H1 (cell line): Measurements from ENCODE around the gene DCLRE1A.

ENCODE experiments used
- CBX5 ChIP-seq: fragments of 300-800, 300-1000 bp; sonication (generic); IDR thresholded peaks from 2 replicates; pipeline ENCODE4 v1.7.1; 2016; ENCODE audit warnings: antibody characterized with exemption, low read length, low read depth
- CREB1 ChIP-seq: IDR thresholded peaks from 2 replicates; pipeline ENCODE4 v1.6.1; 2012; ENCODE audit warnings: inconsistent platforms
- EGR1 ChIP-seq: IDR thresholded peaks from 2 replicates; pipeline ENCODE4 v1.6.1; 2011; ENCODE audit warnings: low read depth, low read length, borderline replicate concordance
- EZH2 ChIP-seq: fragments of 200-600 bp; sonication (generic); IDR thresholded peaks from 2 replicates; pipeline ENCODE4 v1.7.1; 2012; ENCODE audit warnings: low read depth, mild to moderate bottlenecking, moderate library complexity, low read length, inconsistent platforms; ENCODE audit not compliant: severe bottlenecking
- MAFK ChIP-seq: IDR thresholded peaks from 2 replicates; pipeline ENCODE4 v1.6.1; 2012; ENCODE audit warnings: low read depth, mild to moderate bottlenecking, improper control_type of control experiment, low read length
- POLR2A ChIP-seq, 2 experiments: IDR thresholded peaks; 1 replicate in 1 of 2; 2 replicates in 1 of 2; pipeline ENCODE4 v1.6.1; 2011; ENCODE audit warnings: low read depth in 2 of 2, low read length in 2 of 2, mild to moderate bottlenecking in 2 of 2; ENCODE audit errors: control extremely low read depth in 1 of 2
- ZNF274 ChIP-seq: IDR thresholded peaks from 2 replicates; pipeline ENCODE4 v1.7.0; 2012; ENCODE audit warnings: low read length, borderline replicate concordance; ENCODE audit errors: extremely low read depth
- TF ChIP-seq, protein P1 (sequence below), 3 experiments: IDR thresholded peaks; 1 replicate in 2 of 3; 2 replicates in 1 of 3; pipeline versions ENCODE4 v1.5.1 to v1.6.1; 2011; ENCODE audit warnings: low read length in 3 of 3, mild to moderate bottlenecking in 3 of 3, inconsistent platforms in 2 of 3, low read depth in 1 of 3, moderate library complexity in 1 of 3; ENCODE audit not compliant: insufficient read depth in 1 of 3; ENCODE audit errors: control extremely low read depth in 1 of 3

DNA sequence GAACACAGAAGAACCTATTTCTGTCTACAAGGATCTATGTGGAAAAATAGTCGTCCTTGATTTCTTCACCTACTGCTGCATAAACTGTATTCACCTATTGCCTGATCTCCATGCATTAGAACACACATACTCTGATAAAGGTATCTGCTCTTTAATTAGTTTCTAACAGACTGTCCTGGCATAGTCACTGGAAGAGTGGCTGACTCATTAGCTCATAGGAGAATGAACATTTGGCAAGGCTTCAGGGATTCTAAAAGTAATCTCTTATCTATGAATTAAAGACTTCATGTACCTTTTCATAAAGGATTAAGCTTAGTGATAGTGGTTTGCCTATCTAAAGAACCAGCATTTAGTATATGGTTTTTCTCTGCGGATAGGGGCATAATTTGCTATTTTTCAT is 4.7 kb upstream of the DCLRE1A start:
- TF ChIP-seq, protein P1, sequence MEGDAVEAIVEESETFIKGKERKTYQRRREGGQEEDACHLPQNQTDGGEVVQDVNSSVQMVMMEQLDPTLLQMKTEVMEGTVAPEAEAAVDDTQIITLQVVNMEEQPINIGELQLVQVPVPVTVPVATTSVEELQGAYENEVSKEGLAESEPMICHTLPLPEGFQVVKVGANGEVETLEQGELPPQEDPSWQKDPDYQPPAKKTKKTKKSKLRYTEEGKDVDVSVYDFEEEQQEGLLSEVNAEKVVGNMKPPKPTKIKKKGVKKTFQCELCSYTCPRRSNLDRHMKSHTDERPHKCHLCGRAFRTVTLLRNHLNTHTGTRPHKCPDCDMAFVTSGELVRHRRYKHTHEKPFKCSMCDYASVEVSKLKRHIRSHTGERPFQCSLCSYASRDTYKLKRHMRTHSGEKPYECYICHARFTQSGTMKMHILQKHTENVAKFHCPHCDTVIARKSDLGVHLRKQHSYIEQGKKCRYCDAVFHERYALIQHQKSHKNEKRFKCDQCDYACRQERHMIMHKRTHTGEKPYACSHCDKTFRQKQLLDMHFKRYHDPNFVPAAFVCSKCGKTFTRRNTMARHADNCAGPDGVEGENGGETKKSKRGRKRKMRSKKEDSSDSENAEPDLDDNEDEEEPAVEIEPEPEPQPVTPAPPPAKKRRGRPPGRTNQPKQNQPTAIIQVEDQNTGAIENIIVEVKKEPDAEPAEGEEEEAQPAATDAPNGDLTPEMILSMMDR (IDR thresholded peaks at IDR 0.05; ENCODE audit: control extremely low read depth in 1 of 3, insufficient read depth in 1 of 3, low read depth in 1 of 3, low read length in 3 of 3) = no peak
- TF ChIP-seq POLR2A (IDR thresholded peaks at IDR 0.05; ENCODE audit: control extremely low read depth in 1 of 2, low read depth in 2 of 2, low read length in 2 of 2) (no peak), CBX5 (no peak), EGR1 (no peak), CREB1 (no peak), EZH2 (no peak), MAFK (no peak), ZNF274 (no peak)
